Bronchial epithelial cell (primary cell): ENCODE data around the gene ATP6V0D1. TPM values are rescaled to one million over a fixed set of nuclear protein-coding genes. Genes with fewer than 3 reads are reported as not detected.

Experiments used
- DNase-seq: peaks from one replicate; pipeline ENCODE4 v3.0.0-alpha.2; 2010; ENCODE audit warnings: low read depth
- FAIRE-seq: peaks from 2 replicates; lab custom pipeline; 2011; peaks lifted over from hg19 to GRCh38; lab: Jason Lieb, UNC
- H3K27me3 ChIP-seq: 2 replicates; pipeline ENCODE4 v1.5.1; 2011; ENCODE audit warnings: low read length; ENCODE audit not compliant: control insufficient read depth, insufficient read depth
- H3K36me3 ChIP-seq: 2 replicates; pipeline ENCODE4 v1.5.1; 2011; ENCODE audit warnings: low read length; ENCODE audit not compliant: control insufficient read depth, insufficient read depth
- H3K4me3 ChIP-seq: 2 replicates; pipeline ENCODE4 v1.5.1; 2011; ENCODE audit warnings: mild to moderate bottlenecking, low read depth, low read length, control low read depth
- CTCF ChIP-seq: IDR thresholded peaks from 2 replicates; pipeline ENCODE4 v1.5.1; 2011; ENCODE audit warnings: mild to moderate bottlenecking, moderate library complexity, low read length, control low read depth, inconsistent platforms; ENCODE audit not compliant: insufficient read depth, severe bottlenecking
- total RNA-seq: library from RNA; depleted of rRNA; stranded (reverse); fragments of >200 nt; gene quantifications from 2 replicates; pipeline ENCODE4 v1.2.1, GENCODE V29; 2014

ATP6V0D1 gene
- total RNA-seq, 1 donor from 2014 or later: 78.2 TPM

GRCh38 chr16:67447508-67448076, 33.4 kb downstream of the ATP6V0D1 start:
- Histone ChIP-seq H3K36me3 (peaks cover 35% of the 10 kb centered on the region), H3K27me3 (no peaks in the 10 kb centered on the region), H3K4me3 (no peak overlapping the region)
- DNase-seq (peak; percentile 19), FAIRE-seq (no peak)
- TF ChIP-seq CTCF: peak; percentile 44

GRCh38 chr16:67446968-67447507, 33.9 kb downstream of the ATP6V0D1 start:
- no peak for TF ChIP-seq CTCF
- Histone ChIP-seq H3K4me3 (no peak overlapping the region), H3K36me3 (peaks cover 32% of the 10 kb centered on the region), H3K27me3 (no peaks in the 10 kb centered on the region)
- no peak for FAIRE-seq
- no peak for DNase-seq

GRCh38 chr16:67445913-67446907, 34.7 kb downstream of the ATP6V0D1 start:
- Histone ChIP-seq H3K27me3 (no peaks in the 10 kb centered on the region), H3K4me3 (no peak overlapping the region), H3K36me3 (peaks cover 24% of the 10 kb centered on the region)
- TF ChIP-seq CTCF: no peak
- FAIRE-seq: no peak
- no peak for DNase-seq

- Histone ChIP-seq H3K4me3 (no peak overlapping the region), H3K36me3 (peaks cover 23% of the 10 kb centered on the region), H3K27me3 (no peaks in the 10 kb centered on the region)
- no peak for TF ChIP-seq CTCF
- no peak for DNase-seq
- FAIRE-seq: no peak
Observed at GRCh38 chr16:67445441-67445912, 35.5 kb downstream of the ATP6V0D1 start.

- TF ChIP-seq CTCF: no peak
- Histone ChIP-seq H3K27me3 (no peaks in the 10 kb centered on the region), H3K4me3 (no peak overlapping the region), H3K36me3 (peaks cover 23% of the 10 kb centered on the region)
- DNase-seq: no peak
- FAIRE-seq: no peak
Observed at GRCh38 chr16:67445126-67445426, 35.9 kb downstream of the ATP6V0D1 start.
